ENCODE measurements around the gene OLFML2A. TPM values are rescaled to one million over a fixed set of nuclear protein-coding genes. Genes with fewer than 3 reads are reported as not detected.
A peak's percentile ranks its signal among the peaks of the same experiment; 100 is the strongest.

OLFML2A gene
- total and polyA plus RNA-seq, 7 donors, result 0.46 to 147 (median 60.0) TPM

DNA sequence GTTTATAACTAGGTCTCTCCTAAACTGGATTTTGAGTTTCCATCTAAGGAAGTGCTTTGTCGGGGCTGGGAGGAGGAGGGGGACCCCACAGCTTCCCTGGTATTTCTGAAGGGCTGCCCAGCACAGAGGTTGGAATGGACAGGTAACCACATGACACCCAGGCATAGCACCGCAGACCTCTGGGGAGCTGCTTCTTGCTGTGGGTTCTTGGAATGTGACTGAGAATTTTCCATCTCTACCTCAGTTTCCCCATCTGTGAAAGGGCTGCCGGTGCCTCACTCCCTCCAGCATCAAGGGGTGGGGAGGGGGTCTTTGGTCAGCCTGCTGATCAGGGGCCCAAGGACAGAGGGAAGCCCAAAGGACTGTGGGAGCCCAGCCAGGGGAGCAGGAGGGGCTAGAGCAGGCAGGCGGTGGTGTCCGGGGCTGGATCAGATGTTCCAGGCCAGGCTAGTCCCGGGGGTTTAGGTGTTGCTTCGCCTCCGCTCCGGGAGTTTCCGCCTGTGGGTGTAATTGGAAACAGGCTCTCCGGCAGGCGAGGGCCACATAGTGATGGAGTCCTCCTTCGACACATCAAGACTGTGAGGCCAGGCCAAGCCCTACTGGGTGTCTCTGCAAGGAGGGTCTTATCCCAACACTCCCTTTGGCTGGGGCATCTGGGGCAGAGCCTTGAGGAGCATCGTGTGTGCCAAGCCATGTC, 3.3 kb downstream of the OLFML2A start:
- WGBS, 2 donors, result 79 to 80% methylated on average over 14 of the region's 14 CpGs
- DNase-seq, result peak; percentile 75
- H3K27ac ChIP-seq, result peak overlapping the region; percentile 85 to 87 (median 86)
- TF ChIP-seq, protein P1, sequence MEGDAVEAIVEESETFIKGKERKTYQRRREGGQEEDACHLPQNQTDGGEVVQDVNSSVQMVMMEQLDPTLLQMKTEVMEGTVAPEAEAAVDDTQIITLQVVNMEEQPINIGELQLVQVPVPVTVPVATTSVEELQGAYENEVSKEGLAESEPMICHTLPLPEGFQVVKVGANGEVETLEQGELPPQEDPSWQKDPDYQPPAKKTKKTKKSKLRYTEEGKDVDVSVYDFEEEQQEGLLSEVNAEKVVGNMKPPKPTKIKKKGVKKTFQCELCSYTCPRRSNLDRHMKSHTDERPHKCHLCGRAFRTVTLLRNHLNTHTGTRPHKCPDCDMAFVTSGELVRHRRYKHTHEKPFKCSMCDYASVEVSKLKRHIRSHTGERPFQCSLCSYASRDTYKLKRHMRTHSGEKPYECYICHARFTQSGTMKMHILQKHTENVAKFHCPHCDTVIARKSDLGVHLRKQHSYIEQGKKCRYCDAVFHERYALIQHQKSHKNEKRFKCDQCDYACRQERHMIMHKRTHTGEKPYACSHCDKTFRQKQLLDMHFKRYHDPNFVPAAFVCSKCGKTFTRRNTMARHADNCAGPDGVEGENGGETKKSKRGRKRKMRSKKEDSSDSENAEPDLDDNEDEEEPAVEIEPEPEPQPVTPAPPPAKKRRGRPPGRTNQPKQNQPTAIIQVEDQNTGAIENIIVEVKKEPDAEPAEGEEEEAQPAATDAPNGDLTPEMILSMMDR (IDR thresholded peaks at IDR 0.05), result no peak
- no peak for TF ChIP-seq POLR2AphosphoS5 (IDR thresholded peaks at IDR 0.05)
- TF ChIP-seq EP300 (IDR thresholded peaks at IDR 0.05), result no peak
- no peak for TF ChIP-seq POLR2A (IDR thresholded peaks at IDR 0.05)
- H3K9me3 ChIP-seq, result no peaks in the 10 kb centered on the region
- no peaks in the 10 kb centered on the region for H3K36me3 ChIP-seq
- H3K27me3 ChIP-seq, result no peaks in the 10 kb centered on the region
- H3K4me3 ChIP-seq, result peak overlapping the region in 3 of 4 donors; percentile 19 to 28 (median 23)
- intact Hi-C loops (cut with DNase I), result loop anchor here (2.0 kb wide), 1 partner anchor 17 kb away; no protein-coding TSS in a partner anchor
- H3K4me1 ChIP-seq, result peaks cover 0 to 81% (median 54%) of the 10 kb centered on the region in 4 donors

DNA sequence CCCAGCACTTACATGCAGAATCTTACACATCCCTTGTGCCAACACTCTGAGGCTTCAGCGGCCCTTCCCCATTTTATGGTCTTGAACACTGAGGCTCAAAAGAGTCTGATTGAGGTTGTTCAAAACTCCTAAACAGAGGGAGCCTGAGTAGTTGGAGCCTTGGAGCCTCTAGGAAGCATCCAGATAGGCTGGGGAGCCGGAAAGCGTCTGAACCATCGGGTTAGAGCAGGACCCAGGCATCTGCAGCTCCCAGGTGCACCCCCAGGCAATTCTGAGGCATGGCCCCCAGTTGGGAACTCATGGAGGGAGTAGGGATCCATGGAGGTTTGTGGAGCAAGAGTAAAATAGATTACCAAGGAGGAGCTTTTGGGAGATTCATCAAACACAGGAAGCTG, 3.8 kb downstream of the OLFML2A start:
- TF ChIP-seq EP300 (IDR thresholded peaks at IDR 0.05) (no peak), POLR2A (IDR thresholded peaks at IDR 0.05) (no peak), POLR2AphosphoS5 (IDR thresholded peaks at IDR 0.05) (no peak)
- TF ChIP-seq, protein P1 (IDR thresholded peaks at IDR 0.05), result no peak
- peaks cover 0 to 81% (median 54%) of the 10 kb centered on the region in 4 donors for H3K4me1 ChIP-seq
- 96% methylated on average over 4 of the region's 4 CpGs for WGBS, 2 donors
- DNase-seq, result peak; percentile 54
- H3K4me3 ChIP-seq, result no peak overlapping the region
- H3K27me3 ChIP-seq, result no peaks in the 10 kb centered on the region
- H3K27ac ChIP-seq, result peak overlapping the region; percentile 85 to 87 (median 86)
- intact Hi-C loops (cut with DNase I), result loop anchor here (2.0 kb wide), 1 partner anchor 16 kb away; no protein-coding TSS in a partner anchor
- H3K36me3 ChIP-seq, result no peaks in the 10 kb centered on the region
- H3K9me3 ChIP-seq, result no peaks in the 10 kb centered on the region

DNA sequence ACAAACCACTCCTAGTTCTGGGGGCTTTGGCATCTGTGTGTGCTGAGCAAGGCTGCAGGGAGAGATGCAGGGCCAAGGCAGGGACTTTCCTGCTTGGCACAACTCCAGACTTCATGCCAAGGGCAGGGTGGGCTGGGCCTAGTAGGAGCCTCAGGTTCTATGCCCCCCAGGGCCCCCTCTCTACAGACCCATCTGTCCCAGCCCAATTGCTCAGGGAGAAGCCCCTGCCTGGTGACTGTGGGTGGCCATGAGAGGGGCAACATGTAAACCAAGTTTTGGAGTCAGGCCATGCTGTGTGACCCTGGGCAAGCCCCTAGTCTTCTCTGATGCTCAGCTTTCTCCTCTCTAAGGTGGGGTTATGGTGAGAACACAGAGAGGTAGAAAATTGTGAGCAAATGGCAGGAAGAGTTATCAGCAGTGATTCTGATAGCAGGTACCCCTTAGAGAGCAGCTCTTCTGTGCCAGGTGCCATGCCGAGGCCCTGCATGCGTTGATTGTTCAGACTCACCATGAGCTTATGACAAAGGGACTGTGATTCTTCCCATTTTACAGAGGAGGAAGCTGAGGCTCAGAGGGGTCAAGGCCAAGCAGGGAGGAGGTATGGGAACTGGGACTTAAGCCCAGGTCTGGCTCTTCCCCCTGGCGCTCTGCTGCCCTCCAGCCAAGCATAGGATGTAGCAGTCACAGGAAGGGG, 5.2 kb downstream of the OLFML2A start:
- peaks cover 0 to 4% (median 0%) of the 10 kb centered on the region in 4 donors for H3K36me3 ChIP-seq
- WGBS, 2 donors, result 92 to 96% methylated on average over 3 of the region's 3 CpGs
- H3K4me1 ChIP-seq, result peaks cover 0 to 69% (median 46%) of the 10 kb centered on the region in 4 donors
- TF ChIP-seq POLR2A (IDR thresholded peaks at IDR 0.05) (no peak), EP300 (IDR thresholded peaks at IDR 0.05) (no peak), POLR2AphosphoS5 (IDR thresholded peaks at IDR 0.05) (no peak)
- TF ChIP-seq, protein P1 (IDR thresholded peaks at IDR 0.05), result no peak
- no peaks in the 10 kb centered on the region for H3K27me3 ChIP-seq
- H3K9me3 ChIP-seq, result no peaks in the 10 kb centered on the region
- peak overlapping the region; percentile 85 to 87 (median 86) for H3K27ac ChIP-seq
- intact Hi-C loops (cut with DNase I), result loop anchor here (2.0 kb wide), 1 partner anchor 15 kb away; no protein-coding TSS in a partner anchor
- H3K4me3 ChIP-seq, result no peak overlapping the region
- DNase-seq, result peak; percentile 59

DNA sequence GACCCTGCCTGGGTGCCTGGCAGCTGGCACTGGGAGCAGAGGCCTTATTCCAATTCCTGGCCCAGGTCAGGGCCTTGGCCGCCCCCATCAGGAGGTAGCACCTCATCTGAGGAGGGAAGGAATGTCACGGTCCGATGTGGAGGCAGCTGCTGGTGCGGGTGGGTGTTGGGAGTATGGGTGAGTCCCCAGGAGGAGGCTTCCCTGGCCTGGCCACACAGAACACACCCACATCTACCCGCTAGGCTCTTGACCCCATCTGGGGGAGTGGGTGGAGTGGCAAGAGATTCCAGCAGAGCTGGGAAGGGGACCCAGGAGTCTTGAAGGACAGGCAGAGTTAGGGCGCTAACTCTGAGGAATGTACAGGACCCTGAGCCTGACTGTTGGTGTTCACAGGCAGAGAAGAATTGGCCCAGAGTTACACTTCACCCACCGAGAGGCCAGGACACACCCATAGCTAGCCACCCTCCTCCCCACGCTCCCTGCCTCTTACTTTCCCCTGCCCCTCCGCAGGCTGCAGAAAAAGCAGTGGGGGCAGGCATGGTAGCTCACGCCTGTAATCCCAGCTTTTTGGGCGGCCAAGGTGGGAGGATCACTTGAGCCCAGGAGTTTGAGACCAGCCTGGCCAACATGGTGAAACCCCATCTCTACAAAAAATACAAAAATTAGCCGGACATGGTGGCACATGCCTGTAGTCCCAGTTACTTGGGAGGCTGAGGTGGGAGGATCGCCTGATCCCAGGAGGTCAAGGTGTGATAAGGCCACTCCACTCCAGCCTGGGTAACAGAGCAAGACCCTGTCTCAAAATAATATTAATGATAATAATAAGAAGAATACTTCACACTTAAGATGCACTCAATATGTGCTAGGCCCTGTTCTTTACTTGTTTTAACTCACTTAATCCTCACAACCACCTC, 6.0 kb downstream of the OLFML2A start:
- H3K36me3 ChIP-seq, result peaks cover 0 to 10% (median 0%) of the 10 kb centered on the region in 4 donors
- DNase-seq, result peak; percentile 58
- no peaks in the 10 kb centered on the region for H3K27me3 ChIP-seq
- intact Hi-C loops (cut with DNase I), result no loop called here
- peaks cover 0 to 61% (median 44%) of the 10 kb centered on the region in 4 donors for H3K4me1 ChIP-seq
- 81 to 88% methylated on average over 13 of the region's 13 CpGs for WGBS, 2 donors
- no peaks in the 10 kb centered on the region for H3K9me3 ChIP-seq
- H3K27ac ChIP-seq, result peak overlapping the region; percentile 85 to 87 (median 86)
- H3K4me3 ChIP-seq, result no peak overlapping the region
- TF ChIP-seq, protein P1 (IDR thresholded peaks at IDR 0.05), result no peak
- no peak for TF ChIP-seq EP300 (IDR thresholded peaks at IDR 0.05)
- no peak for TF ChIP-seq POLR2AphosphoS5 (IDR thresholded peaks at IDR 0.05)
- TF ChIP-seq POLR2A (IDR thresholded peaks at IDR 0.05), result no peak

All from sigmoid colon (tissue), 7 donors.